GM10248 (cell line): ENCODE measurements around the gene USP8.
"Not testable (repeated sequence)": the region's sequence is repeated elsewhere in the genome, so short reads cannot be mapped to it uniquely, and the experiment has no call there.

ENCODE experiments used
- CTCF ChIA-PET: fragments of 300-600 bp; sonication (Branson Sonifier 250); formaldehyde crosslinking; extraction: SDS; loops from one replicate; lab custom pipeline; 2021; ENCODE audit warnings: antibody characterized with exemption; lab: Yijun Ruan, JAX
- POLR2A ChIA-PET: fragments of 350-650 bp; sonication (Branson Sonifier 250); formaldehyde crosslinking; extraction: SDS; loops from one replicate; lab custom pipeline; 2020; ENCODE audit warnings: antibody characterized with exemption; lab: Yijun Ruan, JAX
- DNase-seq: peaks from one replicate; pipeline ENCODE4 v3.0.0; 2012; ENCODE audit errors: extremely low spot score
- TF ChIP-seq, protein P1 (sequence below): IDR thresholded peaks from 2 replicates; pipeline ENCODE4 v1.5.1; 2012; ENCODE audit warnings: mild to moderate bottlenecking, low read depth; ENCODE audit errors: extremely low read depth, missing control alignments, control extremely low read depth

USP8 gene

DNA sequence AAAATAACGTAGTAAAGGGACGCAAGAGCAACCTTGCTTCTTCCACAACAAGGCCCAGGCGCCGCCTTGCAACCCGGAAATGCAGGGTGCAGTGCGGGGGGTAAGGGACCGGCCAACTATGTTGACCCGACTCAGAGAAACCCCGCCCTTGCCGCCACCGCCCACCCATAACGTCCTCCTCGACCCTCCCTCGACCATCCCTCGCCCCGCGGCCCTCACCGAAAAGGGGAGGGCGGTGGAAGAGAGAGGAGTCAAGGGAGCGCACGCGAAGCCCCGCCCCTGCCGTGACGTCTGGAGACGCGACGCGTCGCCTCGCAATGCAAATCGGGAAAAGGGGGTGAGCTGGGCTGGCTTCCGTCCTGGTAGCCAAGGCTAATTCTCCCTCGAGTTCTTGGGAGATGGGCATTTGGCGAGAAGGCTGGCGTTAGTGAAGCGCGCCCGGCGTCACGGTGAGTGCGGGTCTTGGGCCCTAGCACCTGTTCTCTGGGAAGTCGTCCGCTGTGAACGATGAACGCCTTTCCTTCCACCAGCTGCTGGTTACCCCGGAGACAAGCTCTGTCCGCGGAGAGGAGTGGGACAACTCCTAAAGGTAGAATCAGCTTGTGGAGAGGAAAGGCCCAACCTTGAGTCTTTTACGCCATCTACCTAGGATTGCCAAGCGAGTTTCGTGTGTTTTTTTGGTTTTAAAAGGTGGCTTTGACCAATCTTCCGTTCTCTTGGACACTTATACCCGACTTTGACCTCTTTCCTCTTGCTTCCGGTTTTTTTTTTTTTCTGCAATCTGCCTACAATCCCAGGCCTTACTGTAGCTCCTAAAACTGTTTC lies at the start of gene USP8:
Gene USP8, plus strand, starts transcription at position 340 of the 825 bp plus-strand sequence. CDS start 14,669 bp downstream, outside the sequence.
- ChIA-PET POLR2A (interaction anchor here (0.6 to 1.0 kb wide), 4 partner anchors 69 to 311 kb away, joined by 4 to 14 read pairs (median 4); partner anchors contain the start of gene GABPB1), CTCF (interaction anchor here (1.0 to 1.2 kb wide), 3 partner anchors 43 to 106 kb away, joined by 3 read pairs; no protein-coding TSS in a partner anchor)
- DNase-seq = peak; percentile 94
- TF ChIP-seq, protein P1, sequence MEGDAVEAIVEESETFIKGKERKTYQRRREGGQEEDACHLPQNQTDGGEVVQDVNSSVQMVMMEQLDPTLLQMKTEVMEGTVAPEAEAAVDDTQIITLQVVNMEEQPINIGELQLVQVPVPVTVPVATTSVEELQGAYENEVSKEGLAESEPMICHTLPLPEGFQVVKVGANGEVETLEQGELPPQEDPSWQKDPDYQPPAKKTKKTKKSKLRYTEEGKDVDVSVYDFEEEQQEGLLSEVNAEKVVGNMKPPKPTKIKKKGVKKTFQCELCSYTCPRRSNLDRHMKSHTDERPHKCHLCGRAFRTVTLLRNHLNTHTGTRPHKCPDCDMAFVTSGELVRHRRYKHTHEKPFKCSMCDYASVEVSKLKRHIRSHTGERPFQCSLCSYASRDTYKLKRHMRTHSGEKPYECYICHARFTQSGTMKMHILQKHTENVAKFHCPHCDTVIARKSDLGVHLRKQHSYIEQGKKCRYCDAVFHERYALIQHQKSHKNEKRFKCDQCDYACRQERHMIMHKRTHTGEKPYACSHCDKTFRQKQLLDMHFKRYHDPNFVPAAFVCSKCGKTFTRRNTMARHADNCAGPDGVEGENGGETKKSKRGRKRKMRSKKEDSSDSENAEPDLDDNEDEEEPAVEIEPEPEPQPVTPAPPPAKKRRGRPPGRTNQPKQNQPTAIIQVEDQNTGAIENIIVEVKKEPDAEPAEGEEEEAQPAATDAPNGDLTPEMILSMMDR = no peak

DNA sequence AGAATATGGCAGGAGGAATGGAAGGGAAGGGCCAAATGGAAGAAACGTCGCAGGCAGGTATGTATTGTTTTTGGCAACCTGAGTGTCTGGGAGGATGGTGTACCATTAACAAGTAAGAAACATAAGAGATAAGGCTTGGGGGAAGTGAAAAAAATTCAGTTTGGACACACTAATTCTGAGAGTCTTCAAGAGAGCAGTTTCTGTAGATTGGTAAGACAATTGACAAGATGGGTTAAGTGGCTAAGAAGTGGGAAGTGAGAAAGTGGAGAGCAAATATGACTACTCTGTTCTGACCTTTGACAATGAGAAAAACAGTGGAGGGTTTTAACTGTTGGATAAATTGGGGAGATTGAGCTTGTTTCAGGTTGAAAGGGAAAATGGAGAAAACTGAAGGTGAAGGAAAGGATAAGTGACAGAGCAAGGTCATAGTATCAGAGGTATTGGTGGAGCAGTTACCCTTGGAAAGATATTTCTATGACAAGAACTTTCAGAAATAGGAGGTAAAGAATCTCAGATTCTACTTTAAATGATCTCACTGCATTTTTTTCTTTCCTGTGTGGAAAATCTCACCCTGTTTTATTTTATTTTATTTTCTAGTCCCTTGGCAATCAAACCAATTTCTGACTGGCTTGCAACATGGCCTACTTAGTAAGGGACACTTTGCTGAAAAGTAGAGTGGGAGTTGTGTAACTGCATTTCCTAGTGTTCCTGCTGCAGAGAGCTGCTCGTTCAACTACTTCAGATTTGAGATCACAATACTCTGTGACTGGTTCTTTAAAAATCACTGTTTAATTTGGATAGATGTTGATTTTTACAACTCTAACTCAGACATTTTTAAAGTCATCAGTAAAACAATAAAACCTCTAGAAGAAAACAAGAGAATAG lies 46.1 kb upstream of the USP8 start:
- ChIA-PET CTCF (interaction anchor here (1.0 to 1.4 kb wide), 4 partner anchors 13 to 23 kb away, joined by 3 read pairs; partner anchors contain the start of gene GABPB1), POLR2A (no interaction called here)
- peak; percentile 81 for DNase-seq
- TF ChIP-seq, protein P1 = no peak

DNA sequence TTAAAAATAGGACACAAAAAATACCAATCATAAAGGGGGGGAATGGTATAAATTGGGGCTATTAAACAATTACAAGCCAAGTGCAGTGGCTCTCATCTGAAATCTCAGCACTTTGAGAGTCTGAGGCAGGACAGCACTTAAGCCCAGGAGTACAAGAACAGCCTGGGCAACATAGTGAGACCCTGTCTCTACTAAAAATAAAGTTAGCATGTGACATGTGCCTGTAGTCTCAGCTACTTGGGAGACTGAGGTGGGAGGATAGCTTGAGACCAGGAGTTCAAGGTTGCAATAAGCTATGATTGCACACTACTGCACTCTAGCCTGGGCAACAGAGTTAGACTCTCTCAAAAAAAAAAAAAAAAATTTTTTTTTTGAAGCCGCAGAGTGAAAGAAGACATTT lies 45.4 kb upstream of the USP8 start:
- TF ChIP-seq, protein P1 = no peak
- DNase-seq = no peak
- CTCF ChIA-PET = interaction anchor here (1.2 kb wide), 1 partner anchor 23 kb away, joined by 3 read pairs; no protein-coding TSS in a partner anchor
- POLR2A ChIA-PET = no interaction called here

DNA sequence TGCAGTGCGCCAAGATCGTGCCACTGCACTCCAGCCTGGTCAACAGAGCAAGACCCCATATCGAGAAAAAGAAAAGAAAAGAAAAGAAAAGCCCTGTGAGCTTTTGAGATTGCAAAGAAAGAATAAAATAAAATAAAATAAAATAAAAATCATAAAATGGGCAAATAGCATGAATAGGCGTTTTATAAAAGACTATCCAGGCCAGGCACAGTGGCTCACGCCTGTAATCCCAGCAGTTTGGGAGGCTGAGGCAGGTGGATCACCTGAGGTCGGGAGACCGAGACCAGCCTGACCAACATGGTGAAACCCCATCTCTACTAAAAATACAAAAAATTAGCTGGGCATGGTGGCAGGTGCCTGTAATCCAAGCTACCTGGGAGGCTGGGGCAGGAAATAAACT lies 44.8 kb upstream of the USP8 start:
- CTCF ChIA-PET, DNase-seq, POLR2A ChIA-PET: not testable (repeated sequence)

DNA sequence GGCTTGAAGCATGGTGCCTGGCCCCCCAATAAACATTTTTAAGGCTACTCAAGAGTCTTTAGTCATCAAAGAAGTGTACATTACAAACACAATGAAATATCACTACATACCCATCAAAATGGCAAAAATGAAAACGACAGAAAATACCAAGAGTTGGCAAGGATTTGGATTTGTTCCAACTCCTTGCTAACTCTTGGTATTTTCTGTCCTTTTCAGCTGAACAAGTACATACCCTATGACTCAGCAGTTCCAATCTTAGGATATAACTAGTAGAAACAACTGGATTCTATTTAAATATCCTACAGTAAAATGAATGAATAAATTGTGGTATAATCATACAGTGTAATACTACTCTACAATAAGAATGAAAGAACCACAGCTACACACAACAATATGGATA lies 44.1 kb upstream of the USP8 start:
- ChIA-PET POLR2A (no interaction called here), CTCF (no interaction called here)
- no peak for DNase-seq
- TF ChIP-seq, protein P1 = no peak

DNA sequence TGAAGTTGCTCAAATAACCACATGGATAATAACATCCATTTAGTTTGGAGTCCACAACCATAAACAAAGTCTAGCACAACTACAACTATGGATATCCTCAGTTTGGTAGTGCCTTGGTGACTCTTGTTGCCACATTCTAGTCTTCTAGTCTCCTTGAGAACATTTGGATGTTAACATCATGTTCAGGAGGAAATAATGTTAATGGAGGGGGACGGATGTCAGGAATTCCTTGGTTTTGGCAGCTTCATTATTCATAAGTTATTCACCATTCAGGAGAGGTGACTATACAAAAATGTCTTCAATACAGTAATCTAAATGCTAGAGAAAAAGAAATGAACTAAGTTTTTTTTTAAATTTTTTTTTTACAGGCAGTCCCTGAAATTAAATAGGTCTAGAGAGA lies 42.8 kb upstream of the USP8 start:
- ChIA-PET POLR2A (no interaction called here), CTCF (no interaction called here)
- TF ChIP-seq, protein P1 = no peak
- DNase-seq = no peak

DNA sequence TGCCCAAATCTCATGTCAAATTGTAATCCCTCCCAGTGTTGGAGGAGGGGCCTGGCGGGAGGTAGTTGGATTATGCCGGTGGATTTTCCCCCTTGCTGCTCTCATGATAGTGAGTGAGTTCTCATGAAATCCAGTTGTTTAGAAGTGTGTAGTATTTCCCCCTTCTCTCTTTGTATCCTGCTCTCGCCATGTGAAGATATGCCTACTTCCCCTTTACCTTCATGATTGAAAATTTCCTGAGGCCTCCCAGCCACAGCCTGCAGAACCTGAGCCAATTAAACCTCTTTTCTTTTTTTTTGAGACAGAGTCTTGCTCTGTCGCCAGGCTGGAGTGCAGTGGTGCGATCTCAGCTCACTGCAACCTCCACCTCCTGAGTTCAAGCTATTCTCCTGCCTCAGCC lies 41.8 kb upstream of the USP8 start:
- CTCF ChIA-PET, DNase-seq, POLR2A ChIA-PET: not testable (repeated sequence)
